GM18909 (cell line): ENCODE measurements around the gene MEGF10.

Experiments used
- ATAC-seq: cut with Tn5 transposase; IDR thresholded peaks from one replicate; pipeline ENCODE4 v1.9.1; 2021; ENCODE audit warnings: mild to moderate bottlenecking; ENCODE audit not compliant: unreplicated experiment, poor library complexity

Gene MEGF10

DNA sequence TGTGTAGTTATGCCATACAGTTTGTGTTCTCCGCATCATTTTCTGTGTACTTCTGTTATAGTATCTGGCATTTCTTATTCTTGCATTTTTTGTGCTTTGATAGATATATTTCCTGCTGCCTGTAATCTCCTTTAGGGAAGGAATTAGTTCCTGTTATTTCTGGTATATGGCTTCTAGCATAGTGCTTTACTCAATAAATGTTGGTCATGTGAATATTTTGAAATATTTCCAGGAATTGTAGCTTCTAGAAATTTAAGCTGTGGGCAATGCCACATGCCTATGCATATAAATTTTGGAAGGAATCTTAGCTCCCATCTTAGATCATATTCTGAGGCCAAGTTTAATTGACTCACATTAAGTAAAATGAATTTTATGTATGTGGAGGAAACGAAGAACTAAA lies 215.3 kb downstream of the MEGF10 start:
- no peak for ATAC-seq

DNA sequence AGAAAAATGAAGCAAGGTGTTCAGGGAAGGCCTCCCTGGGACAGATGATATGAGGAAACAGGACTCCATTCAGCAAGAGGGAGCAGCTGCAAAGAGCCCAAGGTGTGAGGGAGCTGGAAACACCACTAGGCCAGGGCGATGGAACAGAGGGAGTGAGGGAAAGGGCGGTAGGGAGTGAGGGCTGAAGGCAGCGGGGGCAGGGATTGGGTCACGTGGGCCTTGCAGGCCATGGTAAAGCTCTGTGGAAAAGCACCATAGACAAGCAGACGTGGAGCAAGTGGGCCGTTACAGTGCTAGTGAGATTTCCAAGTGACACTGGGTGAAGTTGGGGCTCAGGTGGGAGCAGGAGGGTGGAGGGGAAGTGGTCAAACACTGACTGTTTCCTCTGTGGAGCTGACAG lies 216.0 kb downstream of the MEGF10 start:
- no peak for ATAC-seq

DNA sequence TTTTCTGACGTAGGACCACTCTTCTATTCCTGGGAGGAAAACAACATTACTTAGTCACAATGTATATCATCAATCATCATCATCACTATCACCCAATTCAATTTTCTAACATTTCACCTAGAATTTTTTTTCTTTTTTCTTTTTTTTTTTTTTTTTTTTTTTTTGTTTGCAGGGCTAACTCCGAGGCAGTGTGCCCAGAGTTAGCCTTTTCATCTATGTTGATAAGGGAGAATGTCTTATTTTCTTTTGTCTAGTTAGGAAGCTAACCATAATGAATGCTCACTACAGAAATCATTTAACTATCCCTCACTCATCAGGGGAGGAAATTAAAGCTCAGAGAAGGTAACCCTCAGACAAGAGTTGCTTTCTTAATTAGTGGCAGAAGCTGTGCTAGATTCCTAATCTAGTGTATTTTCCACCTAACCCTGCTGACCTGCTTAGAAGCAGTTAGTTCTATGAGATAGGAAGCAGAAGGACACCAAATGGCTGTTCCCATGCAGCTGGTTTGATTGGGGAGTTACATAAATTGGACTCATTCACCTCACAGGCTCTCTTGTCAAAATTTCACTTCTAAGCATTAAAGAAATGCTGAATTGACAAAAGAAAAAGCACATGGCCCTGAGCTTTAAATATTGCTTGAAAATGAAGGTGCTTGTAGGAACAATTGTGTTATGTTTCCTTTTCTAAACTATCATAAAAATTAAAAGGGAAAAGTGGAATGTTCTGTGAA lies 218.2 kb downstream of the MEGF10 start:
- ATAC-seq: no peak
